ENCODE measurements around the gene MYOD1.

DNA sequence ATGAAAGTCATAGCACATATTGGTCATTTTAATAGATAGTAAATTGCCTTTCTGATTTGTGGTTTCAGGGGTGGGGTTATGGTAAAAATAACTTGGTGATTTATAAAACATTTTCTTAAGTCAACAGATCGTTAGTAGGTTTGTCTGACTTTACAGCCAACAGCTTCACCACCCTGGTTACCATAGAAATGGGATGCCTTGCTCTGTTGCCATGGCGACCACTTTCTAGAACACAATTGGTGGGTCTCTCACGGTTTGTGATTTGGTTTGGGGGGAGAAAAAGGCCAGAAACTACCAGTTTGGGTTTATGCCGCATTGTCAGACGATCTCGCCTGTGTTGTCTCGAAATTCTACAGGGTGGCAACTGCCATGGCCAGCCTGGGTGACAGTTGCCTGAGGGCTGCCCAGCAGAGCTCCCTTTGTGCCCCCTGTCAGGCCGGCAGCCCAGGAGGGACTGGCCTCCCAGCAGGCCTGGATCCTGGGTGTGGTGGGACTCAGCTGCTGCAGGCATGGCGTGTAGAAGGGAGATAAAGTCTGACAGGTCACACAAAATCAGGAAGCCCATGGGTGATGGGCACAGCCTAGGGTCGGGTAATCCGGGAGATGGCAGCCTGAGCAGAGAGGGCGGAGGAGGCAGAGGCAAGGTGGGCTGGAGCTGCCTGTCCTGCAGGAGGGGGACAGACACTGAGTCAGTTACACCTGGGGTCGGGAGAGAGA is 46.1 kb downstream of the MYOD1 start:
- TF ChIP-seq EP300 (IDR thresholded peaks at IDR 0.05; ENCODE audit: low read depth), result no peak
- TF ChIP-seq, protein P1, sequence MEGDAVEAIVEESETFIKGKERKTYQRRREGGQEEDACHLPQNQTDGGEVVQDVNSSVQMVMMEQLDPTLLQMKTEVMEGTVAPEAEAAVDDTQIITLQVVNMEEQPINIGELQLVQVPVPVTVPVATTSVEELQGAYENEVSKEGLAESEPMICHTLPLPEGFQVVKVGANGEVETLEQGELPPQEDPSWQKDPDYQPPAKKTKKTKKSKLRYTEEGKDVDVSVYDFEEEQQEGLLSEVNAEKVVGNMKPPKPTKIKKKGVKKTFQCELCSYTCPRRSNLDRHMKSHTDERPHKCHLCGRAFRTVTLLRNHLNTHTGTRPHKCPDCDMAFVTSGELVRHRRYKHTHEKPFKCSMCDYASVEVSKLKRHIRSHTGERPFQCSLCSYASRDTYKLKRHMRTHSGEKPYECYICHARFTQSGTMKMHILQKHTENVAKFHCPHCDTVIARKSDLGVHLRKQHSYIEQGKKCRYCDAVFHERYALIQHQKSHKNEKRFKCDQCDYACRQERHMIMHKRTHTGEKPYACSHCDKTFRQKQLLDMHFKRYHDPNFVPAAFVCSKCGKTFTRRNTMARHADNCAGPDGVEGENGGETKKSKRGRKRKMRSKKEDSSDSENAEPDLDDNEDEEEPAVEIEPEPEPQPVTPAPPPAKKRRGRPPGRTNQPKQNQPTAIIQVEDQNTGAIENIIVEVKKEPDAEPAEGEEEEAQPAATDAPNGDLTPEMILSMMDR (IDR thresholded peaks at IDR 0.05), result no peak
- TF ChIP-seq POLR2A (IDR thresholded peaks at IDR 0.05), result no peak
- TF ChIP-seq POLR2AphosphoS5 (IDR thresholded peaks at IDR 0.05), result no peak

All from transverse colon (tissue), 4 donors.